ENCODE measurements around the gene WSCD1. TPM values are rescaled to one million over a fixed set of nuclear protein-coding genes. Genes with fewer than 3 reads are reported as not detected.

WSCD1 gene
- total RNA-seq, 2 experiments from 2014 or later = 0.06 to 0.27 TPM

- CTCF ChIA-PET = no interaction called here
- POLR2A ChIA-PET = no interaction called here
Measured at GRCh38 chr17:6142701-6143100, 72.5 kb downstream of the WSCD1 start.

DNA sequence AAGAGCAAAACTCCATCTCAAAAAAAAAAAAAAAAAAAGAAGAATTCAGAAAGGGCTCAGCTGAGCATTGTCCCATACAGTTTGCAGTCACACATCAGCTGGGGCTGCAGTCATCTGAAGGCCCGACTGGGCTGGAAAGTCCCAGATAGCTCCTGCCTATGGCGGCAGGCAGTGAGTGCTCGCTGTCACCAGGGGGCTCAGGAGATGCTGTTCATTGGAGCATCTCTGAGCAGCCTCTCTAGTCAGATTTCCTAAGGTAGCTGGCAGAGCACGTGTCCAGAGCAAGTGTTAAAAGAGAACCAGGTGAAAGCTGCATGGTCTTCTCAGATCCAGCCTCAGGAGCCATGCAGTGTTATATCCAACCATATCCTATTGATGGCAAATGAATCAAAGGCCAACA, 75.8 kb downstream of the WSCD1 start:
- ChIA-PET POLR2A (no interaction called here), CTCF (no interaction called here)

- CTCF ChIA-PET = no interaction called here
- POLR2A ChIA-PET = no interaction called here
Measured at GRCh38 chr17:6147042-6147441, 76.9 kb downstream of the WSCD1 start.

GRCh38 chr17:6153375-6153774, 83.2 kb downstream of the WSCD1 start:
- POLR2A ChIA-PET = no interaction called here
- CTCF ChIA-PET = no interaction called here

DNA sequence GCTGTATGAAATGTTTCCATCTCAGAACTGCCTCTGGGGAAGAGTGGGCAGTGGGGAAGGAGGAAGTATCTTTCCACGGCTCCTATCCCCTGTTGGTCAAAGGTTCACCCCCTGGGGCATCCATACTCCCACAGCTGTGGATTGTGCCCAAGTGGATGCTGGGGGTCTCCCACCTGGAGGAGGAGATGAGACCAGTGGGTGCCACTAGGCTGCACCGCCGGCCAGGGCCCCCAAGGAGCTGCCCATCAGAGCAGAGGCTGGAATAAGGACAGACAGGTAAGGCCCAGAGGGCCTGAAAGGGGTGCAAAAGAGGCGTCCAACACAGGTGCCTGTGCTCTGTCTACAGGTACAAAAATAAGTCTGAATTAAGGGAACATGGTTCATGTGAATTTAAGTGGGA, 87.5 kb downstream of the WSCD1 start:
- POLR2A ChIA-PET = no interaction called here
- CTCF ChIA-PET = interaction anchor here (0.6 kb wide), 1 partner anchor 559 kb away, joined by 5 read pairs; no protein-coding TSS in a partner anchor

- CTCF ChIA-PET = no interaction called here
- POLR2A ChIA-PET = no interaction called here
Measured at GRCh38 chr17:6159541-6160231, 89.5 kb downstream of the WSCD1 start.

DNA sequence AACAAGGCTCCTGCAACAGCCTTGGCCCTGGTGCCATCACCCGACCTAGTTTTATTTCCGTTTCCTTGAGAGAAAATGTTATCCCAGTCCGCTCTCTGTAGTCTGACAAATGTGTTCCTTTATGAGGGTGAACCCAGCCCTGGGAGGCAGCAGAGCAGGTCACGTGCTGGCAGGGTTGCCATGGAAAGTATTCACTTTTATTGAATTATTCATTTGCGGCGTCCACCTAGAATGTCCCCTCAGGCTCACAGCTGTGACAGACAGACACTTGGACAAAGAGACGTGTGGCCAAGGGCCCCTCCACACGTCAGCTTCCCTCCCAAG, 90.0 kb downstream of the WSCD1 start:
- ChIA-PET CTCF (no interaction called here), POLR2A (no interaction called here)

GRCh38 chr17:6160911-6161855, 91.0 kb downstream of the WSCD1 start:
- ChIA-PET CTCF (interaction anchor here (0.7 kb wide), 1 partner anchor 31 kb away, joined by 3 read pairs; no protein-coding TSS in a partner anchor), POLR2A (no interaction called here)

- CTCF ChIA-PET = no interaction called here
- POLR2A ChIA-PET = no interaction called here
Measured at GRCh38 chr17:6162216-6162615, 92.0 kb downstream of the WSCD1 start.

DNA sequence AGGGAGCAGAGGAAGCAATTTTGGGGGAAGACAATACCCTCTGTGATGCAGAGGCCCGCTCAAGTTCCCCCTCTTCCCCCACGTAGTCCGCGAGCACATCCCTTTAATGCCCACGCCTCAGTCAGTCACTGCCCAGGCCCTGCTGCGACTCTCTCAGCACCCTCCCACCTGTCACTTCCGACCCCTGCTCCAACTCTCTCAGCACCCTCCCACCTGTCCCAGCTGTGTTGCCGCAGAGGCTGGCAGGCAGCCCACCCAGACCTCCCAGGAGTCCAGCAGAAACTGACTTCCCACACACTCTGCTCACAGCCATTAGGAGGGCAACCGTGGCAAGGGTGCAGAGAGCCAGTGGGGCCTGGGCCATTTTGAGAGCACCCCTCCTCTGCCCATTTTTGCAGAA, 92.7 kb downstream of the WSCD1 start:
- POLR2A ChIA-PET = no interaction called here

DNA sequence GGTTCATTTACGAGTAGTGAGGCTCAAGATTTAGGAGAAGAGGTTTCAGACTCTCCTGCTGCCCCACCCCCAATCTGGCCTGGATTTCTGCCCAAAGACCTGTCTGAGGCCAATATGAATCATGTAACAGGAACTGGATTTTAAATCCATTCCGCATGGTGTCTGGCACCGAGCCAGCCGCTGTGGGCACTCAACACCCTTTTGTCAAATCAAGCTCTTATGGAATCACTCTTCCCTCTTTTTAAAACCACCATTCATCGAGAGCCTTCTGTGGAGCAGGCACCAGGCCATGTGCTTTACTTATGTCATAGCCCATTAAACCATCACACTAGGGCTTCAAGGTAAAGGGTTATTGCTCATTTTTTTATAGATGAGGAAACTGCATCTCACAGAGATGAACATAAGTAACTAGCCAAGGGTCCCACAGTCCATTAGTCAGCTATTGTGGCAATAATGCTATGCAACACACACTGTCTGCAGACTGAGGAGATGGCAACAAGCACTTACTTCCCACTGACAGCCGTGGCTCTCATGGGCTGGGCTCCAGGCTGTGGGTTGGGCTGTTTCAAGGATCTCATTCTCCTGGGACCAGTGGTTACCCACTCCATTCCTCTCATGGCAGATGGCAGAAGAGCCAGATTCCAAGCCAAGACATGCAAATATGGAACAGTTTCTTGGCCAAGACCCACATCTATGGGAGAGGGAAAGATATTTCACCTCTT, 93.6 kb downstream of the WSCD1 start:
- ChIA-PET CTCF (no interaction called here), POLR2A (no interaction called here)

More for the DNA sequence above, 92.7 kb downstream of the WSCD1 start:
- CTCF ChIA-PET = no interaction called here

GRCh38 chr17:6164996-6165395, 94.8 kb downstream of the WSCD1 start:
- POLR2A ChIA-PET = no interaction called here

DNA sequence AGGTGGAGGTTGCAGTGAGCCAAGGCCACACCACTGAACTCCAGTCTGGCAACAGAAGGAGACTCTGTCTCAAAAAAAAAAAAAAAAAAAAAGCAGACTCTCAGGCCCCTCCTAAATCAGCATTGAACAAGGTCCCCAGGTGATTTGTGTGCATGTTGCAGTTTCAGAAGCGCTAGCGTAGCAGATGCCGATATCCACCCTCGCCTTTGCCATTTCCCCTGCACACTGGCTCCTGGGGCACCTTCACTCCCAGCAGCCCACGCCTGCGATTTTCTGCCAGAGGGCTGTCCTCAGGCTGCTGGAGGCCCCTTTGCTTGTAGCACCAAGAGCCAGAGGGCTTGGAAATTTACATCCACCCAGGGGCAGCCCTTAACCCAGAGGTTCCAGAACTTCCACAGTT, 95.6 kb downstream of the WSCD1 start:
- ChIA-PET CTCF (no interaction called here), POLR2A (no interaction called here)

More at GRCh38 chr17:6164996-6165395, 94.8 kb downstream of the WSCD1 start:
- CTCF ChIA-PET = no interaction called here

- ChIA-PET CTCF (no interaction called here), POLR2A (no interaction called here)
Measured at GRCh38 chr17:6166492-6167179, 96.5 kb downstream of the WSCD1 start.

DNA sequence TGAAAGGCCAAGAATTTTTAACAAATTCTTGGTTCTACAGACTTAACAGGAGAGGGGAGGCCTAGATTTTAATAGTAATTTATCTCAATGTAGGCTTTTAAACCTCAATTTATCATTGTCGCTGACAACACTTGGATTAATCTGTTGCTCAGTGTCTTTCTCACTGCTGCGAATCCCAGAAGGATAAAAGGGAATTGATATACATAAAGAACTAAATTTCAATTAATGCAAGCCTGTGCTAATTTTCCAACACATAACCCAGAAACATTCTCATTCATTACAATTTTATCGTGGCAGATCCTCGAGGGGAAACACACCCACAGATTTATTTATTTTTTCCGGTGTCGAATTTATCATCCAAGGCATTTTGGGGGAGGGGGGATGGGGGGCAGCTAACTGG, 98.1 kb downstream of the WSCD1 start:
- POLR2A ChIA-PET = no interaction called here
- CTCF ChIA-PET = no interaction called here

DNA sequence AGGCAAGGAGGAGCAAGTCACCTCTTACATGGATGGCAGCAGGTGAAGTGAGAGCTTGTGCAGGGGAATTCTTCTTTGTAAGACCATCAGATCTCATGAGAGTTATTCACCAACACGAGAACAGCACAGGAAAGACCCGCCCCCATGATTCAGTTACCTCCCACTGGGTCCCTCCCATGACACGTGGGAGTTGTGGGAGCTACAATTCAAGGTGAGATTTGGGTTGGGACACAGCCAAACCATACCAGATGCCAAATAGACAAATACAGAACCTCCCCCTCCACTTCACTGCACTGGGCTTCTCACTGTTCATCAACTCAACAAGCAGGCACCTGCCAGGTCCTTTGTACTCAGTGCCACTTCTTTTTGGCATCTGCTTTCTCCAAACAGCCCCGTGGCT, 100.2 kb downstream of the WSCD1 start:
- ChIA-PET CTCF (no interaction called here), POLR2A (no interaction called here)

GRCh38 chr17:6172642-6173330, 102.6 kb downstream of the WSCD1 start:
- ChIA-PET CTCF (no interaction called here), POLR2A (interaction anchor here (0.7 kb wide), 1 partner anchor 93 kb away, joined by 3 read pairs; no protein-coding TSS in a partner anchor)

- POLR2A ChIA-PET = no interaction called here
- CTCF ChIA-PET = no interaction called here
Measured at GRCh38 chr17:6173653-6174052, 103.5 kb downstream of the WSCD1 start.
